ENCODE results near the gene PGAM5. TPM values are rescaled to one million over a fixed set of nuclear protein-coding genes. Genes with fewer than 3 reads are reported as not detected.

Gene PGAM5
- polyA plus RNA-seq, 3 donors = 7.0 to 10.3 (median 9.6) TPM

DNA sequence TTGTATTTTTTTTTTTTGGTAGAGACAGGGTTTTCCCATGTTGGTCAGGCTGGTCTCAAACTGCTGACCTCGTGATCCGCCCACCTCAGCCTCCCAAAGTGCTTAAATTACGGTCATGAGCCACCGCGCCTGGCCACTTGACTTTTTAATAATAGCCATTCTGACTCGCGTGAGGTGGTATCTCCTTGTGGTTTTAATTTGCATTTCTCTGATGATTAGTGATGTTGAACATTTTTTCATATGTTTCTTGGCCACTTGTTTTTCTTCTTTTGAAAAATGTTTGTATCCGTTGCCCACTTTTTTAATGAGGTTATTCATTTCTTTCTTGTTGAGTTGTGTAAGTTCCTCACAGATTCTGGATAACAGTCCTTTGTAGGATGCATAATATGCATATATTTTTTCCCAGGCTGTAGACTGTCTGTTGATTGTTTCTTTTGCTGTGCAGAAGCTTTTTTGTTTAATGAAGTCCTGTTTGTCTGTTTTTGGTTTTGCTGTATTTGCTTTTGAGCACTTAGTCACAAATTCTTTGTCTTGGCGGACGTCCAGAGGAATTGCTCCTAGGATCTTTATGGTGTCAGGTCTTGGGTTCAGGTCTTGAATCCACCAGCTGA, 10.3 kb upstream of the PGAM5 start:
- peaks cover 22 to 46% of the 10 kb centered on the region in 2 donors for H3K36me3 Mint-ChIP-seq
- peaks cover 0 to 1% (median 0%) of the 10 kb centered on the region in 3 donors for H3K27me3 Mint-ChIP-seq (ENCODE audit: low read depth in 3 of 3)
- H3K27ac Mint-ChIP-seq = peak overlapping the region in 1 of 7 donors; percentile 71
- Histone ChIP-seq H3K27ac (ENCODE audit: low read depth in 1 of 2, low read length in 2 of 2) (no peak overlapping the region), H3K36me3 (replicated peaks in 1 of 2; ENCODE audit: control insufficient read depth in 1 of 2, insufficient read depth in 2 of 2, low read length in 2 of 2) (peaks cover 0 to 6% of the 10 kb centered on the region in 2 donors), H3K27me3 (ENCODE audit: control insufficient read depth in 2 of 2, insufficient read depth in 2 of 2, low read length in 2 of 2) (no peaks in the 10 kb centered on the region), H3K79me2 (ENCODE audit: insufficient read depth, low read length) (no peaks in the 10 kb centered on the region), H4K20me1 (ENCODE audit: insufficient read depth, low read length) (no peaks in the 10 kb centered on the region), H3K4me1 (ENCODE audit: control insufficient read depth in 1 of 2, insufficient read depth in 2 of 2, low read length in 2 of 2) (peaks cover 0 to 3% of the 10 kb centered on the region in 2 donors), H2AFZ (ENCODE audit: insufficient read depth, low read depth, low read length, poor library complexity, severe bottlenecking) (no peak overlapping the region), H3K4me2 (replicated peaks; ENCODE audit: extremely low read depth, low read length, poor library complexity, severe bottlenecking) (no peak overlapping the region), H3K9me3 (replicated peaks in 1 of 2; ENCODE audit: control insufficient read depth in 1 of 2, insufficient read depth in 1 of 2, low read length in 2 of 2) (no peaks in the 10 kb centered on the region), H3K4me3 (replicated peaks in 1 of 3; ENCODE audit: low read depth in 2 of 3, low read length in 3 of 3) (no peak overlapping the region), H3K9ac (ENCODE audit: insufficient read depth, low read length, poor library complexity, severe bottlenecking) (no peak overlapping the region)
- DNase-seq = no peak
- TF ChIP-seq, protein P1, sequence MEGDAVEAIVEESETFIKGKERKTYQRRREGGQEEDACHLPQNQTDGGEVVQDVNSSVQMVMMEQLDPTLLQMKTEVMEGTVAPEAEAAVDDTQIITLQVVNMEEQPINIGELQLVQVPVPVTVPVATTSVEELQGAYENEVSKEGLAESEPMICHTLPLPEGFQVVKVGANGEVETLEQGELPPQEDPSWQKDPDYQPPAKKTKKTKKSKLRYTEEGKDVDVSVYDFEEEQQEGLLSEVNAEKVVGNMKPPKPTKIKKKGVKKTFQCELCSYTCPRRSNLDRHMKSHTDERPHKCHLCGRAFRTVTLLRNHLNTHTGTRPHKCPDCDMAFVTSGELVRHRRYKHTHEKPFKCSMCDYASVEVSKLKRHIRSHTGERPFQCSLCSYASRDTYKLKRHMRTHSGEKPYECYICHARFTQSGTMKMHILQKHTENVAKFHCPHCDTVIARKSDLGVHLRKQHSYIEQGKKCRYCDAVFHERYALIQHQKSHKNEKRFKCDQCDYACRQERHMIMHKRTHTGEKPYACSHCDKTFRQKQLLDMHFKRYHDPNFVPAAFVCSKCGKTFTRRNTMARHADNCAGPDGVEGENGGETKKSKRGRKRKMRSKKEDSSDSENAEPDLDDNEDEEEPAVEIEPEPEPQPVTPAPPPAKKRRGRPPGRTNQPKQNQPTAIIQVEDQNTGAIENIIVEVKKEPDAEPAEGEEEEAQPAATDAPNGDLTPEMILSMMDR (IDR thresholded peaks at IDR 0.05) = no peak
- H3K9me3 Mint-ChIP-seq = no peaks in the 10 kb centered on the region
- no peak overlapping the region for H3K4me3 Mint-ChIP-seq
- 100% methylated on average over 2 of the region's 10 CpGs for whole genome bisulfite sequencing (ENCODE audit: insufficient coverage)
- intact Hi-C loops (cut with micrococcal nuclease) = no loop called here
- peaks cover 7% of the 10 kb centered on the region for H3K4me1 Mint-ChIP-seq

DNA sequence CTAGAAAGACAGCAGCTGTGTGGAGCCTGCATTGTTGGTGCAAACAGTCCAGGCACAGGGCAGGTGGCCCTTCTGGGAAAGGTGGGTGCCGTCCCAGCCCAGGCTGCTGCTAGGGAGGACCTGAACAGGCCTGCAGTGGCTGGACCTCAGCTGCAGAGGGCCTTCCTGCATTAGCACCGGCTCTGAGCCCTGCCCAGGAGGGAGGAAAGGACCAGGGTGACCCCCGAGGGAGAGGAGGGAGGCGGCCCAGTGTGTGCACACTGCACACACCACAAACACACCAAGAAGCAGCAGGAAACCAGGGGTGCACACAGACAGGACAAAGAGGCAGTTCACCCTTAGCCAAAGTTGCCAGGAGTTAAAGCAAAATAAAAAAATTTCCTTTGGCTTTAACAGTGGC, 8.0 kb upstream of the PGAM5 start:
- intact Hi-C loops (cut with micrococcal nuclease) = no loop called here
- H3K36me3 ChIP-seq (replicated peaks in 1 of 2; ENCODE audit: control insufficient read depth in 1 of 2, insufficient read depth in 2 of 2, low read length in 2 of 2) = peaks cover 0 to 6% of the 10 kb centered on the region in 2 donors

More for the DNA sequence above, 8.0 kb upstream of the PGAM5 start:
- no peak overlapping the region for H3K4me3 ChIP-seq (replicated peaks in 1 of 3; ENCODE audit: low read depth in 2 of 3, low read length in 3 of 3)
- peaks cover 17 to 31% of the 10 kb centered on the region in 2 donors for H3K36me3 Mint-ChIP-seq
- H3K4me2 ChIP-seq (replicated peaks; ENCODE audit: extremely low read depth, low read length, poor library complexity, severe bottlenecking) = no peak overlapping the region
- peaks cover 7% of the 10 kb centered on the region for H3K4me1 Mint-ChIP-seq
- H4K20me1 ChIP-seq (ENCODE audit: insufficient read depth, low read length) = no peaks in the 10 kb centered on the region
- H3K27ac ChIP-seq (ENCODE audit: low read depth in 1 of 2, low read length in 2 of 2) = no peak overlapping the region
- H3K9me3 ChIP-seq (replicated peaks in 1 of 2; ENCODE audit: control insufficient read depth in 1 of 2, insufficient read depth in 1 of 2, low read length in 2 of 2) = no peaks in the 10 kb centered on the region
- WGBS (ENCODE audit: insufficient coverage) = 89% methylated on average over 1 of the region's 4 CpGs
- no peaks in the 10 kb centered on the region for H3K9me3 Mint-ChIP-seq
- H3K79me2 ChIP-seq (ENCODE audit: insufficient read depth, low read length) = no peaks in the 10 kb centered on the region
- H3K27me3 ChIP-seq (ENCODE audit: control insufficient read depth in 2 of 2, insufficient read depth in 2 of 2, low read length in 2 of 2) = no peaks in the 10 kb centered on the region
- H3K4me1 ChIP-seq (ENCODE audit: control insufficient read depth in 1 of 2, insufficient read depth in 2 of 2, low read length in 2 of 2) = peaks cover 0 to 3% of the 10 kb centered on the region in 2 donors
- no peak overlapping the region for H3K4me3 Mint-ChIP-seq
- DNase-seq = no peak
- H3K27me3 Mint-ChIP-seq (ENCODE audit: low read depth in 3 of 3) = no peaks in the 10 kb centered on the region
- H3K27ac Mint-ChIP-seq = peak overlapping the region in 1 of 7 donors; percentile 32
- H2AFZ ChIP-seq (ENCODE audit: insufficient read depth, low read depth, low read length, poor library complexity, severe bottlenecking) = no peak overlapping the region
- no peak overlapping the region for H3K9ac ChIP-seq (ENCODE audit: insufficient read depth, low read length, poor library complexity, severe bottlenecking)
- TF ChIP-seq, protein P1 (IDR thresholded peaks at IDR 0.05) = no peak

Data from CD14-positive monocyte (primary cell).